Measurements from ENCODE around the gene GRIN2B.

The GRIN2B gene

DNA sequence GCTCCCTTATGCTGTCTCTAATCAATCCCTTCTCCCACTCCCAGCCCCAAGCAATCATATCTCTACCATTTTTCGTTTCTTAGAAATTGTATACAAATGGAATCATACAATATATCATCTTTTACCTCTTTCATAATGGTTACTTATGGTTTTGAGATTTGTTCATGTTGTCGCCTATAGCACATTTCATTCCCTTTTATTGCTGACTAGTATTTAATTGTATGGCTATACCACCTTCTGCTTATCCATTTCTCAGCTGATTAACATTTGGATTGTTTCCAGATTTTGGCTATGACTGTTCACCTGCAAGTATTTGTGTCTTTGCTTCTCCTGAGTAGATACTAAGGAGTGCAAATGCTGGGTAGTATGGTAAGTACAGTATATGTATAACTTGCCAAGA lies 36.7 kb upstream of the GRIN2B start:
- H3K27me3 ChIP-seq (ENCODE audit: control insufficient read depth, low read length): no peaks in the 10 kb centered on the region
- H3K4me1 ChIP-seq (ENCODE audit: control insufficient read depth, low read length): no peaks in the 10 kb centered on the region
- no peak overlapping the region for H3K4me3 ChIP-seq (ENCODE audit: low read length)
- H3K36me3 ChIP-seq (ENCODE audit: control insufficient read depth, low read length): no peaks in the 10 kb centered on the region
- no peaks in the 10 kb centered on the region for H4K20me1 ChIP-seq (ENCODE audit: control insufficient read depth, insufficient read depth, low read depth, low read length)
- TF ChIP-seq, protein P1, sequence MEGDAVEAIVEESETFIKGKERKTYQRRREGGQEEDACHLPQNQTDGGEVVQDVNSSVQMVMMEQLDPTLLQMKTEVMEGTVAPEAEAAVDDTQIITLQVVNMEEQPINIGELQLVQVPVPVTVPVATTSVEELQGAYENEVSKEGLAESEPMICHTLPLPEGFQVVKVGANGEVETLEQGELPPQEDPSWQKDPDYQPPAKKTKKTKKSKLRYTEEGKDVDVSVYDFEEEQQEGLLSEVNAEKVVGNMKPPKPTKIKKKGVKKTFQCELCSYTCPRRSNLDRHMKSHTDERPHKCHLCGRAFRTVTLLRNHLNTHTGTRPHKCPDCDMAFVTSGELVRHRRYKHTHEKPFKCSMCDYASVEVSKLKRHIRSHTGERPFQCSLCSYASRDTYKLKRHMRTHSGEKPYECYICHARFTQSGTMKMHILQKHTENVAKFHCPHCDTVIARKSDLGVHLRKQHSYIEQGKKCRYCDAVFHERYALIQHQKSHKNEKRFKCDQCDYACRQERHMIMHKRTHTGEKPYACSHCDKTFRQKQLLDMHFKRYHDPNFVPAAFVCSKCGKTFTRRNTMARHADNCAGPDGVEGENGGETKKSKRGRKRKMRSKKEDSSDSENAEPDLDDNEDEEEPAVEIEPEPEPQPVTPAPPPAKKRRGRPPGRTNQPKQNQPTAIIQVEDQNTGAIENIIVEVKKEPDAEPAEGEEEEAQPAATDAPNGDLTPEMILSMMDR (IDR thresholded peaks at IDR 0.05; ENCODE audit: low read depth, low read length, poor library complexity, severe bottlenecking): no peak
- no peak for TF ChIP-seq EZH2phosphoT487 (IDR thresholded peaks at IDR 0.05; ENCODE audit: borderline replicate concordance, low read length)
- H3K4me2 ChIP-seq (ENCODE audit: low read length): no peak overlapping the region
- H3K9me3 ChIP-seq (ENCODE audit: control insufficient read depth, insufficient read depth, low read length): peaks cover under 1% of the 10 kb centered on the region
- H3K27ac ChIP-seq (ENCODE audit: low read depth, low read length): no peak overlapping the region
- H3F3A ChIP-seq (ENCODE audit: control insufficient read depth, insufficient read depth): no peaks in the 10 kb centered on the region
- H3K79me2 ChIP-seq (ENCODE audit: control insufficient read depth, low read length): no peaks in the 10 kb centered on the region
- no peaks in the 10 kb centered on the region for H3K9me2 ChIP-seq (replicated peaks; ENCODE audit: control insufficient read depth, low read length)

DNA sequence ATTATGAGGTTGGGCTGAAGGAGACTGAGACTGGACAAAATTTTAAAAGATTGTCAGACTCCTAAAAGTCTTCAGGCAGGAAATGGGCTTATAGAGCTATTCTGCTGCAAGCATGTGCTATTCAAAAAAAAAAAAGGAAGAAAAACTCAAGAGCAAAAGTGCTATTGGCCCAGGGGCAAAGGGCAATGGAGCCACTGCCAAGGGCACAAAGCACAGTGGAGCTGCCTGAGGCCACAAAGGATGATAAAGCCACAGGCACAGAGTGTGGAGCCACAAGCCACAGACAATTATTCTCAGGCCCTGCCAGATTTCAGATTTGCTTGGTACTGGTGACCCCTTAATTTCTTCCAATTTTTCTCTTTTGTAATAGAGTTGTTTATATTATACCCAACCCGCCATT lies 29.6 kb upstream of the GRIN2B start:
- no peaks in the 10 kb centered on the region for H3K27me3 ChIP-seq (ENCODE audit: control insufficient read depth, low read length)
- peaks cover 6% of the 10 kb centered on the region for H3K9me3 ChIP-seq (ENCODE audit: control insufficient read depth, insufficient read depth, low read length)
- H3K27ac ChIP-seq (ENCODE audit: low read depth, low read length): no peak overlapping the region
- no peaks in the 10 kb centered on the region for H3K36me3 ChIP-seq (ENCODE audit: control insufficient read depth, low read length)
- no peaks in the 10 kb centered on the region for H3K79me2 ChIP-seq (ENCODE audit: control insufficient read depth, low read length)
- no peaks in the 10 kb centered on the region for H3K9me2 ChIP-seq (replicated peaks; ENCODE audit: control insufficient read depth, low read length)
- no peaks in the 10 kb centered on the region for H3K4me1 ChIP-seq (ENCODE audit: control insufficient read depth, low read length)
- H3K4me2 ChIP-seq (ENCODE audit: low read length): no peak overlapping the region
- no peaks in the 10 kb centered on the region for H4K20me1 ChIP-seq (ENCODE audit: control insufficient read depth, insufficient read depth, low read depth, low read length)
- TF ChIP-seq, protein P1 (IDR thresholded peaks at IDR 0.05; ENCODE audit: low read depth, low read length, poor library complexity, severe bottlenecking): no peak
- TF ChIP-seq EZH2phosphoT487 (IDR thresholded peaks at IDR 0.05; ENCODE audit: borderline replicate concordance, low read length): no peak
- H3F3A ChIP-seq (ENCODE audit: control insufficient read depth, insufficient read depth): no peaks in the 10 kb centered on the region
- no peak overlapping the region for H3K4me3 ChIP-seq (ENCODE audit: low read length)

DNA sequence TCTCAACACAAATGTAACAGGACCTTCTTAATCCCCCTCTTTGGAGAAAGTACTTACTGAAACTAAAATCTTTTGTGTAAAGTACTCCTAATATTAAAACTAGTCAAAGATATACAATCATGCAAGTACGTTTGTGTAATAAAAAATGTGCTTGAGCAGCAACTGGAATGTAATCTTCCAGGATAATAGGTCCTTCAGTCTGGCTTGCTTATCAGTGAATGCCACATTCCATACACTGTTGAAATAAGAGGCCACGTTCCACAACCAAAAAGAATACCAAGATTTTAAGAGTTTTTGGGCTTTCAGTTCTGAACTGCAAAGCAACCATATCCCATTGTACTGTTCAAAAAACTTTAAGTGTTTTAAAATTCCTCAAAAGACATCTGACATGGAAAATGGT lies 26.2 kb upstream of the GRIN2B start:
- no peak overlapping the region for H3K4me3 ChIP-seq (ENCODE audit: low read length)
- H3K9me3 ChIP-seq (ENCODE audit: control insufficient read depth, insufficient read depth, low read length): peaks cover 1% of the 10 kb centered on the region; the same call in 1 of the 2 replicates
- H4K20me1 ChIP-seq (ENCODE audit: control insufficient read depth, insufficient read depth, low read depth, low read length): no peaks in the 10 kb centered on the region
- H3K27me3 ChIP-seq (ENCODE audit: control insufficient read depth, low read length): no peaks in the 10 kb centered on the region
- H3F3A ChIP-seq (ENCODE audit: control insufficient read depth, insufficient read depth): no peaks in the 10 kb centered on the region
- H3K9me2 ChIP-seq (replicated peaks; ENCODE audit: control insufficient read depth, low read length): no peaks in the 10 kb centered on the region
- H3K36me3 ChIP-seq (ENCODE audit: control insufficient read depth, low read length): no peaks in the 10 kb centered on the region
- H3K4me1 ChIP-seq (ENCODE audit: control insufficient read depth, low read length): no peaks in the 10 kb centered on the region
- H3K27ac ChIP-seq (ENCODE audit: low read depth, low read length): no peak overlapping the region
- no peak overlapping the region for H3K4me2 ChIP-seq (ENCODE audit: low read length)
- TF ChIP-seq EZH2phosphoT487 (IDR thresholded peaks at IDR 0.05; ENCODE audit: borderline replicate concordance, low read length): no peak
- TF ChIP-seq, protein P1 (IDR thresholded peaks at IDR 0.05; ENCODE audit: low read depth, low read length, poor library complexity, severe bottlenecking): no peak
- H3K79me2 ChIP-seq (ENCODE audit: control insufficient read depth, low read length): no peaks in the 10 kb centered on the region

DNA sequence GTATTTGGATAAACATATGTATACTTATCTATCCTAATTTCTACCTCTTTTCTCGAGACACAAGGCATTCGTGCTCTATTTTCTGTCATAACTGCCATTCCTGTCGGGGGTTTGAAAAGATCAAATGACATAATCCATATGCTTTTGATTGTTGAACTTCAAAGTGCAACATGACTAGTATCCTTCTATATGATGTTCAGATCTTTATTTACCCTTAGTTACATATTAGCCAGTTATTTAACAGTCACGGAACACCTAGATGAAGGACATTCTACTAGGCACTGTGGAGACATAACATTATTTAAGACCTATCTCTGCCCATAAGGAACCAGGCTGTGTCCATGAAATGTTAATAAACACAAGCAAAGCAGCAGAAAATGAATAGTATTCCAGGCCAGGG lies 11.2 kb upstream of the GRIN2B start:
- no peak overlapping the region for H3K4me2 ChIP-seq (ENCODE audit: low read length)

More for the DNA sequence above, 11.2 kb upstream of the GRIN2B start:
- Histone ChIP-seq H3K36me3 (ENCODE audit: control insufficient read depth, low read length) (no peaks in the 10 kb centered on the region), H3K27ac (ENCODE audit: low read depth, low read length) (no peak overlapping the region), H4K20me1 (ENCODE audit: control insufficient read depth, insufficient read depth, low read depth, low read length) (no peaks in the 10 kb centered on the region), H3K79me2 (ENCODE audit: control insufficient read depth, low read length) (no peaks in the 10 kb centered on the region), H3K9me3 (ENCODE audit: control insufficient read depth, insufficient read depth, low read length) (no peaks in the 10 kb centered on the region), H3K27me3 (ENCODE audit: control insufficient read depth, low read length) (no peaks in the 10 kb centered on the region), H3F3A (ENCODE audit: control insufficient read depth, insufficient read depth) (no peaks in the 10 kb centered on the region), H3K9me2 (replicated peaks; ENCODE audit: control insufficient read depth, low read length) (no peaks in the 10 kb centered on the region), H3K4me3 (ENCODE audit: low read length) (no peak overlapping the region), H3K4me1 (ENCODE audit: control insufficient read depth, low read length) (no peaks in the 10 kb centered on the region)
- no peak for TF ChIP-seq EZH2phosphoT487 (IDR thresholded peaks at IDR 0.05; ENCODE audit: borderline replicate concordance, low read length)
- TF ChIP-seq, protein P1 (IDR thresholded peaks at IDR 0.05; ENCODE audit: low read depth, low read length, poor library complexity, severe bottlenecking): no peak

Data from DOHH2 (cell line).